Measurements from ENCODE around the gene PABPN1L.

- TF ChIP-seq CTCF (conservative IDR thresholded peaks at IDR 0.05) = no peak
- TF ChIP-seq ZFX (IDR thresholded peaks at IDR 0.05) = no peak
Measured at GRCh38 chr16:88882358-88883030, 16.0 kb upstream of the PABPN1L start.

All from C4-2B (cell line).